NCI-H1930 (cell line): ENCODE data around the gene ITGAX.

ENCODE experiments used
- DNase-seq, 2 experiments: peaks; one replicate each; lab custom pipeline; 2025; lab: John Stamatoyannopoulos, UW

Gene ITGAX

GRCh38 chr16:31373235-31373634 lies 18.3 kb downstream of the ITGAX start:
- DNase-seq: no peak

- no peak for DNase-seq
These were observed 20.3 kb downstream of the ITGAX start for GRCh38 chr16:31375231-31375630.

GRCh38 chr16:31376705-31377104 lies 21.7 kb downstream of the ITGAX start:
- no peak for DNase-seq

GRCh38 chr16:31377210-31377903 lies 22.4 kb downstream of the ITGAX start:
- no peak for DNase-seq

- no peak for DNase-seq
These were observed 25.2 kb downstream of the ITGAX start for GRCh38 chr16:31380201-31380600.

- DNase-seq: peak; percentile 13 to 48
These were observed 27.6 kb downstream of the ITGAX start for GRCh38 chr16:31382485-31383161.

- DNase-seq: no peak
These were observed 30.7 kb downstream of the ITGAX start for GRCh38 chr16:31385680-31386079.

GRCh38 chr16:31386157-31386984 lies 31.4 kb downstream of the ITGAX start:
- DNase-seq: no peak

- no peak for DNase-seq
These were observed 33.6 kb downstream of the ITGAX start for GRCh38 chr16:31388535-31388934.

GRCh38 chr16:31390504-31391041 lies 35.6 kb downstream of the ITGAX start:
- no peak for DNase-seq

GRCh38 chr16:31393056-31393455 lies 38.1 kb downstream of the ITGAX start, which contains the start of gene ITGAD:
Gene ITGAD, plus strand, starts transcription at chr16:31393335. Its CDS starts 26 bp downstream, at chr16:31393361.
- DNase-seq: no peak

GRCh38 chr16:31395647-31396046 lies 40.7 kb downstream of the ITGAX start:
- no peak for DNase-seq

GRCh38 chr16:31397096-31397660 lies 42.2 kb downstream of the ITGAX start:
- no peak for DNase-seq

GRCh38 chr16:31397701-31398100 lies 42.7 kb downstream of the ITGAX start:
- no peak for DNase-seq

GRCh38 chr16:31400191-31400590 lies 45.2 kb downstream of the ITGAX start:
- no peak for DNase-seq

GRCh38 chr16:31401436-31401835 lies 46.5 kb downstream of the ITGAX start:
- no peak for DNase-seq

- DNase-seq: no peak
These were observed 47.7 kb downstream of the ITGAX start for GRCh38 chr16:31402687-31403086.

GRCh38 chr16:31403590-31404352 lies 48.8 kb downstream of the ITGAX start:
- DNase-seq: no peak

GRCh38 chr16:31404353-31405064 lies 49.5 kb downstream of the ITGAX start:
- DNase-seq: no peak

GRCh38 chr16:31407406-31407805 lies 52.4 kb downstream of the ITGAX start:
- no peak for DNase-seq

- no peak for DNase-seq
These were observed 54.5 kb downstream of the ITGAX start for GRCh38 chr16:31409433-31409832.
